Muscle of leg (tissue), 11 donors: ENCODE results near the gene HS3ST1. TPM values are rescaled to one million over a fixed set of nuclear protein-coding genes. Genes with fewer than 3 reads are reported as not detected.

ENCODE experiments used
- DNase-seq: peaks from one replicate; pipeline ENCODE4 v3.0.0; 2013
- H3K27ac ChIP-seq: one replicate; pipeline ENCODE4 v1.5.1; 2013; ENCODE audit warnings: mild to moderate bottlenecking, low read length, control low read depth
- H3K27me3 ChIP-seq: one replicate; pipeline ENCODE4 v1.6.1; 2013; ENCODE audit warnings: low read length; ENCODE audit not compliant: control insufficient read depth, insufficient read depth
- H3K36me3 ChIP-seq: one replicate; pipeline ENCODE4 v1.6.1; 2013; ENCODE audit warnings: low read length; ENCODE audit not compliant: control insufficient read depth, insufficient read depth
- H3K4me1 ChIP-seq: one replicate; pipeline ENCODE4 v1.6.1; 2013; ENCODE audit warnings: low read length; ENCODE audit not compliant: control insufficient read depth, insufficient read depth
- H3K4me3 ChIP-seq: one replicate; pipeline ENCODE4 v1.5.1; 2013; ENCODE audit warnings: low read length, control low read depth
- H3K9me3 ChIP-seq: replicated peaks from 2 replicates; pipeline ENCODE4 v1.6.1; 2013; ENCODE audit warnings: low read depth, low read length; ENCODE audit not compliant: control insufficient read depth
- WGBS: methylation state at CpG from one replicate; pipeline ENCODE4 v1.1.5; 2013; ENCODE audit warnings: missing lambda C conversion rate; ENCODE audit not compliant: insufficient coverage; 5-methylcytosine and 5-hydroxymethylcytosine counted together
- polyA plus RNA-seq, 8 donors: library from polyadenylated mRNA; unstranded; fragments of 120-200 nt; gene quantifications; one replicate each; pipeline versions ENCODE4 v1.2.1 to v1.2.3, GENCODE V29; 2013; ENCODE audit warnings: inconsistent platforms in 1 of 8, low replicate concordance in 1 of 8; ENCODE audit not compliant: insufficient read length in 8 of 8, insufficient read depth in 1 of 8
- total RNA-seq: library from RNA; stranded (reverse); fragments of 120-200 nt; gene quantifications from one replicate; pipeline ENCODE4 v1.2.4, GENCODE V29; 2013

The HS3ST1 gene
- total and polyA plus RNA-seq, 9 donors = 0.08 to 0.94 (median 0.36) TPM

DNA sequence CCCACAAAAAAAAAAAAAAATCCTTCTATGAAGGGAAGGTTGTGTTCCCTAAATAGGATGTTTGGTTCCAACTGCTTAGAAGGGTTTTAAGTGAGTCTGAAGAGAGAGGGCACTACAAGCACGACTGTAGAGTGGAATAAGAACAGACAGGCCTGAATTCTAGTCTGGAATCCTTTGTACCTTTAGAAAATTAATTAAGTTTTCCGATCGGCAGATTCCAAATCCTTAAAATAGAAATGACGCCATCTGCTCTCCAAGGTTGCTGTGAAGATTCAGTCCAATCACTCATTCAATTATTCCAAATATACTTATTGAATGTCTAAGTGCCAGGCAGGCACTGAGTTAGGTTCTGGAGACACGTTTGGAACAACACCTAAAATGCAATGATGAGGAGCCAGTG is 3.8 kb downstream of the HS3ST1 start:
- Histone ChIP-seq H3K36me3 (no peaks in the 10 kb centered on the region), H3K4me1 (peaks cover 19% of the 10 kb centered on the region), H3K4me3 (no peak overlapping the region), H3K9me3 (no peaks in the 10 kb centered on the region), H3K27ac (no peak overlapping the region), H3K27me3 (peaks cover 34% of the 10 kb centered on the region)
- DNase-seq = no peak
- 67% methylated on average over 1 of the region's 5 CpGs for WGBS

DNA sequence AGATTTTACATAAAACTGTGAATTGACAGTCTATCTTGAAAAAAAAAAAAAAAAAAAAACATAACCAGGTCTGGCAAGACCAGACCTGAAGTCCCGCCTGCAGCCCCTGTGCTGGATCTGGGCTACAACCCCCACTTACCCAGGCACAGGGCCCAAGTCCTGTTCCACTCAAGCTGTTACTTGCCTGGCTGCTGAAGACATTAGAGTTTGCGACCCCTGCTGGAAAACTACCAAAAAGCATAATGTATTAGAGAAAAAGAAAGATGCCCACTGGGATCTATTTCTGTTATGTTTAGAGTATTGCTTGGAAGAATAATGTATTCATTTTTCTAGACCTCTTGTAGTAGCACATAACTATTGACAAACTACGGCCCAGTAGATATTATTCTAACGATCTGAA is 4.7 kb downstream of the HS3ST1 start:
- Histone ChIP-seq H3K4me3 (no peak overlapping the region), H3K9me3 (no peaks in the 10 kb centered on the region), H3K4me1 (peaks cover 19% of the 10 kb centered on the region), H3K36me3 (no peaks in the 10 kb centered on the region), H3K27ac (no peak overlapping the region), H3K27me3 (peaks cover 26% of the 10 kb centered on the region)
- 20% methylated on average over 1 of the region's 4 CpGs for WGBS
- DNase-seq = peak; percentile 69

DNA sequence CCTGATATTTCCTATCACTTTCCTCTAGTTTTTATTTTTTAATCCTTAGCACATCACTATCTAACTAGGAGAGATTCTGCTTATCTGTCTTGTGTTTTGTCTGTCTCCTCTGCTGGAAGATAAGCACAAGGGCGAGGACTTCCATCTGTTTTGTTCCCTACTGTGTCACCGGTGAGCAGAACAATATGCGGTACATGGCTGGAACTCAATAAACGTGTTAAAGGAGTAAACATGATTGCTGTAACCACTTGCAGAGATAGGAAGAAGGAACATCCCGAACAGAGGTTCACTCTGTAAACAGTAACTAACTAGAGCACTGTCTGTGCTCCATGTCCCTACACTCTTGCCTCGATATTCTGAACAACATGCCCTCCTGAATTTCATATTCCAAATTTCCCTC is 5.2 kb downstream of the HS3ST1 start:
- 57% methylated on average over 3 of the region's 6 CpGs for WGBS
- Histone ChIP-seq H3K27ac (no peak overlapping the region), H3K4me3 (no peak overlapping the region), H3K4me1 (peaks cover 16% of the 10 kb centered on the region), H3K36me3 (no peaks in the 10 kb centered on the region), H3K9me3 (no peaks in the 10 kb centered on the region), H3K27me3 (peaks cover 20% of the 10 kb centered on the region)
- no peak for DNase-seq

DNA sequence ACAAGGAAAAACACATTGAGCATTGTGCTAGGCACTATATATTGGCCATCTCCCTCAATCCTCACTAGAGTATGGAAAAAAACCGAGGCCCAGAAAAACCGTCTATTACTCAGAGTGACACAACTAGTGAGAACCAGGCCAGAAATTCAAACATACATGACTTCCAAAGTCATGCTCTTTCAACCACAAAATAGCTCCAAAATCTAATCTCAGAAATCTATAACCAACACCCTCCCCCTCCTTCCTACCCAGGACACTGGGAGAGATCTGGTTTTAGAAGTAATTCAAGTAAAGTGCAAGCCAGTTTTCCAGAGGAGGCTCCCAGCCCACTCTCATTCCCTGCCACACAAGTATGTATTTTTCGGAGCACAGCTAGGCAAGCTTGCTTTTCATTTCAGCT is 7.6 kb downstream of the HS3ST1 start:
- Histone ChIP-seq H3K4me1 (no peaks in the 10 kb centered on the region), H3K27me3 (peaks cover 2% of the 10 kb centered on the region), H3K36me3 (no peaks in the 10 kb centered on the region), H3K9me3 (no peaks in the 10 kb centered on the region), H3K4me3 (no peak overlapping the region), H3K27ac (no peak overlapping the region)
- WGBS = 56% methylated on average over 3 of the region's 3 CpGs
- peak; percentile 35 for DNase-seq

DNA sequence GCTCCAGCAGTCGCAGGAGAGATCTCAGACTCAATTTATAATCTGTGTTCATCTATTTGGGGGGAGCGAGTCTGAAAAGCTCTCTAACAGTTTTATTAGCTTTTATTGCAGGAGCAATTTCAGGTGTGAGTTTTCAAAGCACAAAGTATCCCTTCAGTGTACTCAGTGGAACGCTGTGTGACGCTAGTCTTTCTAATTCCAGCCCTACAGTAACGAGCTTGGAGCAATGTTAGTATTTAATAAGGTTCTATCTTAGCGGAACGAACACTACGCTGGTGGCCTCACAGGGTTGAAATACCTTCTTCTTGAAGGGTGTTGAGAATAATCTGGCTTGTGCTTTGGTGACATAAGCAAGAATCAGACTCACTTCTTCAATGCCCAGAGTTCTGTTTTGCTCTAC is 8.4 kb downstream of the HS3ST1 start:
- no peak overlapping the region for H3K27ac ChIP-seq
- DNase-seq = no peak
- no peak overlapping the region for H3K4me3 ChIP-seq
- no peaks in the 10 kb centered on the region for H3K9me3 ChIP-seq
- H3K27me3 ChIP-seq = peaks cover 2% of the 10 kb centered on the region
- no peaks in the 10 kb centered on the region for H3K4me1 ChIP-seq
- H3K36me3 ChIP-seq = no peaks in the 10 kb centered on the region
- WGBS = 73% methylated on average over 3 of the region's 8 CpGs

DNA sequence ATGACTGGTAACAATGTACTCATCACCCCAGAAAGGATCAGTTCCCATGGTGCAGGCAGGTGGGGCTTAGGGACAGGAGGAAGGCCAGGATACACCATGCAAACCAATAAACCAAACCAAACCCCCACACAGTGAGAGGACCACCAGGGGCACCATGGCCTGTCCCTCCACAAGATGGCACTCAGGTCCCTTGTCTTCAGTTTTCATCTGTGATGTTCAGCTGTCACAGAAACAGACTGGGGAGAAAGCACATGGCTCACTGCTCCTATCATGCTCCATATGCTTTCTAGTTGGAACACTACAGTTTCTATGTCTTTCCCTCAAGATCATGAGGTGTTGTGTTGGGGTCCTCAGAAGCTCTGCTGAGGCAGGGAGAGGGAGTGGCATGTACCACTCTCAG is 10.1 kb downstream of the HS3ST1 start:
- Histone ChIP-seq H3K4me1 (no peaks in the 10 kb centered on the region), H3K36me3 (no peaks in the 10 kb centered on the region), H3K9me3 (no peaks in the 10 kb centered on the region), H3K27ac (no peak overlapping the region), H3K4me3 (no peak overlapping the region), H3K27me3 (peaks cover 2% of the 10 kb centered on the region)
- no peak for DNase-seq

DNA sequence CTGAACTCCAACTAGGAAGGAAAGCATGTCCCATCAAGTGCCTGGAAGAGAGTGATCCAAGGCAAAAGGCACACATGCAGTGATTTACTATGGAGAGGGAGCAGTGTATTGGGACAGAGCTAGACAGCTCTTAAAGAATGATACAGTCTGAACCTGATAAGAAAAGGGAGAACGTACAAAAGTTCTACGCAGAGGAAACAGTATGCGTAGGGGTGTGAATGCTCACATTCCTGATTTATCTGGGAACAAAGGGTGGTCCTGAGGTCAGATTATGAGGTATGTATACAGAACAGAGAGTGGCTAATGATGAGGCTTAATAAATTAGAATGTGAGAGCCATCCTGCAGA is 12.0 kb downstream of the HS3ST1 start:
- peaks cover 2% of the 10 kb centered on the region for H3K27me3 ChIP-seq
- DNase-seq = no peak
- no peak overlapping the region for H3K27ac ChIP-seq
- no peaks in the 10 kb centered on the region for H3K36me3 ChIP-seq
- no peak overlapping the region for H3K4me3 ChIP-seq
- no peaks in the 10 kb centered on the region for H3K9me3 ChIP-seq
- 93% methylated on average over 3 of the region's 3 CpGs for WGBS
- H3K4me1 ChIP-seq = no peaks in the 10 kb centered on the region

DNA sequence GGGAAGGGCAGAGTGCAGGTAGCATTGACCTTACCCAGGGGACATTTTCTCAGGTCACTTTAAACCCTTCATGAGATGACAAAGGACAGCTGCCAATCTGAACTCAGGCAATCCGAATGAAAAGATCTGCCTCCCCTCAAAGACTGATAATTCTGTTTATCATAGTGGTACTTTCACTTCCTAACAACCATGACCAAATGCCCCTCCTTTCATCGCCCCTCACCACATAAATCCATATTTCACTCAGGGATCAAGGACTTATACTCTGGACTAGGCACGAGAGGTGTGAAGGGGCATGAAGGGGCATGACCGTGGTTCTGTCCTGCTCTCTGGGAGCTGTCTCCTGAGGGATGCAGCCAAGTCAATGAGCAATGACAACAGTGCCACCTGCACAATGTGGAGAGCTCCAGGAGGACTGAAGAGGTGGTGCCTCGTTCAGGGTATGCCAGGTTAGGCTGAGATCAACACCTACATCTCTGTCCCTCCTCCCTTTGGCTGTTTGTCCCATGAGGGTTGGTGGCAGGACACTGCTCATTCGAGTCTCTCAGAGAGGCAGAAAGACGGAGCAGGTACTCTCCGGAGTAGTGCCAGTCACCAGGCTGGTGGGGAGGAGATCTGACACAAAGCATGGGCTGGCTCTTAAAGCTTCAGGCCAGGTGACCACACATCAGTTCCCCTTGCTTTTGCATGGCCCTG is 12.5 kb downstream of the HS3ST1 start:
- WGBS = 81% methylated on average over 4 of the region's 8 CpGs
- DNase-seq = no peak
- no peaks in the 10 kb centered on the region for H3K4me1 ChIP-seq
- H3K27ac ChIP-seq = no peak overlapping the region
- H3K27me3 ChIP-seq = no peaks in the 10 kb centered on the region
- no peaks in the 10 kb centered on the region for H3K9me3 ChIP-seq
- no peaks in the 10 kb centered on the region for H3K36me3 ChIP-seq
- no peak overlapping the region for H3K4me3 ChIP-seq

DNA sequence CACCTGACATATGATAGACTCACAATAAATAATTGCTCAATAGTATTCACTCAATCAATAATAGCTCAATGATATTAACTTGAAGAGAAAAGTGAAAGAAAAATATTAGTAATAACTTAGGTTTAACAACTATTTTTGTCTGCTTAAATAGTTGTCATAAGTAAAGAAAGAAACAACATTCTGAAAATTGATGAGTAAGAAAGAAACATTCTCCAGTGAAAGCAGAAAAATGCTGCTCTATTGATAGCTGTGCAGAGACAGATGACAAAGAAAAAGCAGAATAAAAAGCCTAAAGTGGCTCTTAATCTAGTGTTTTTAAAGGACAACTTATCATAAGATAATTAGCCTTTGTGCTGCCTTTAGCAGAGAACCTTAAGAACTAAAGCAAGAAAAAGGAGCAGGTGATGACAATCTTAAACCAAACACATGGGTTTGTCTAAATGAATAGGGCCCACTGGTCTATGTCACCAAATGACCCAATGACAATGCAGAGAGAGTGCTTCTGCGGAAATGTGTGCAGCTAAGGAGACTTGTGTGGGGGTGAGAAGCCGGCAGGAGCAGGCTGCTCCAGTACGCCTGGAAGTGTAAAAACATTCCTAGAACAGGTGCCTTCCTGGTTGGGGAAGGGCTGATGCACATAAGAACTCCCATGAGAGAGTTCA is 13.2 kb downstream of the HS3ST1 start:
- 69% methylated on average over 3 of the region's 3 CpGs for WGBS
- H3K9me3 ChIP-seq = no peaks in the 10 kb centered on the region
- no peaks in the 10 kb centered on the region for H3K27me3 ChIP-seq
- H3K36me3 ChIP-seq = no peaks in the 10 kb centered on the region
- H3K4me3 ChIP-seq = no peak overlapping the region
- no peak for DNase-seq
- H3K4me1 ChIP-seq = no peaks in the 10 kb centered on the region
- H3K27ac ChIP-seq = no peak overlapping the region

DNA sequence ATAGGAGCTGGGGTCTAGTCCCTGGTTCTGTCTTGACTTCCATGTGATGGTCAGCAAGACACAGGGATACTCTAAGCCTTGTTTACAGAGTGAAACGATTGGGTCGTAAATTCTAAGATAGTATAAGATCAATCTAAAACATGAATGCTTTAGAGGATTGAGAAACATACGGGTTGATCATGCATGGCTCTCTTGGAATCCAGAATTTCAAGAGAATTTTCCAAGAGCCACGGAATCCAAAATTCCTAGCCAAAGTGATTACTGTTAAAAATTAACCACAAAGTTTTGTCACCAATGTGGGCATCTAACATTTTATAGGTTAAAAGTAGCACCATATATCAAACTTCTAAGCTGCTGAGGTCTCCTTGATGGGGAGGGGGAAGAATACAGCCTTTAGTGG is 16.5 kb downstream of the HS3ST1 start:
- no peaks in the 10 kb centered on the region for H3K4me1 ChIP-seq
- no peaks in the 10 kb centered on the region for H3K36me3 ChIP-seq
- DNase-seq = no peak
- no peak overlapping the region for H3K4me3 ChIP-seq
- H3K27me3 ChIP-seq = no peaks in the 10 kb centered on the region
- WGBS = no CpG with 5 or more reads among the region's 4 CpGs
- no peak overlapping the region for H3K27ac ChIP-seq
- no peaks in the 10 kb centered on the region for H3K9me3 ChIP-seq

DNA sequence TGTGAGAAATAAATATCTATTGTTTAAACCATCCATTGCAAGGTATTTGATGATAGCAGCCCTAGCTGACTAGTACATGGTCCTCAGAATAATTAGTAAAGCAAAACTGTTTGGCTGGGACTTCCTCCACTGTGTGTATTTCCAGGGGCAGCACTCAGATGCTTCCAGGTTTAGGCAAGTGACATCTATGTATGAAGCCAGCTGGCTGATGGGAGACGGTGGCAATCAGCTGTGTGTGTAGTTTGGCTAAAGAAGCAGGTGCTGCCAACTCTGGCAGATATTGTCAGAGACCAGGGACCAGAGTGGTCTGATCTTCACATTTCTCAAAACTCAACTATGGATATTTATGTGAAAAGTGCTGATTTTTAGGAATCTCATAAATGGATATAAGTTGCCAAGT is 19.1 kb downstream of the HS3ST1 start:
- H3K9me3 ChIP-seq = no peaks in the 10 kb centered on the region
- H3K4me1 ChIP-seq = no peaks in the 10 kb centered on the region
- no peak for DNase-seq
- no peaks in the 10 kb centered on the region for H3K36me3 ChIP-seq
- no peaks in the 10 kb centered on the region for H3K27me3 ChIP-seq
- WGBS = no CpG with 5 or more reads among the region's 1 CpG
- no peak overlapping the region for H3K27ac ChIP-seq
- no peak overlapping the region for H3K4me3 ChIP-seq
